A673 (cell line): ENCODE data around the gene NOD2. TPM values are rescaled to one million over a fixed set of nuclear protein-coding genes. Genes with fewer than 3 reads are reported as not detected.

Experiments used
- BruUV-seq: library from RNA; stranded (reverse); fragments of 400-500 nt; replicated peaks from 2 replicates; lab custom pipeline; 2021; lab: Mats Ljungman, UMichigan
- CTCF ChIA-PET: fragments of 300-600 bp; sonication (Branson Sonifier 250); formaldehyde crosslinking; loops from one replicate; lab custom pipeline; 2022; ENCODE audit warnings: antibody characterized with exemption; lab: Charles Lee
- POLR2A ChIA-PET: fragments of 300-600 bp; sonication (Branson Sonifier 250); formaldehyde crosslinking; loops from one replicate; lab custom pipeline; 2022; ENCODE audit warnings: antibody characterized with exemption; ENCODE audit not compliant: low non-redundant PET; lab: Charles Lee
- DNase-seq: peaks from one replicate; pipeline ENCODE4 v3.0.0-alpha.2; 2015; ENCODE audit warnings: low spot score
- H3K27ac ChIP-seq: fragments of 200-600 bp; sonication (generic); 2 replicates; pipeline ENCODE4 v1.5.1; 2016; ENCODE audit warnings: mixed run types, low read depth, mild to moderate bottlenecking, mixed read lengths, antibody characterized with exemption, low read length; ENCODE audit not compliant: poor library complexity, severe bottlenecking
- H3K27me3 ChIP-seq: fragments of 200-600 bp; sonication (generic); replicated peaks from 2 replicates; pipeline ENCODE4 v1.6.1; 2017; ENCODE audit warnings: mixed run types, low read depth, mild to moderate bottlenecking, mixed read lengths, antibody characterized with exemption, low read length; ENCODE audit not compliant: insufficient read depth, poor library complexity
- H3K36me3 ChIP-seq: fragments of 200-600 bp; sonication (generic); 2 replicates; pipeline ENCODE4 v1.6.1; 2016; ENCODE audit warnings: mixed run types, mild to moderate bottlenecking, mixed read lengths, antibody characterized with exemption, low read length; ENCODE audit not compliant: insufficient read depth, poor library complexity, severe bottlenecking
- H3K4me1 ChIP-seq: fragments of 200-600 bp; sonication (generic); 2 replicates; pipeline ENCODE4 v1.6.1; 2017; ENCODE audit warnings: mixed run types, mild to moderate bottlenecking, mixed read lengths, antibody characterized with exemption, low read length; ENCODE audit not compliant: insufficient read depth, poor library complexity, severe bottlenecking
- H3K4me3 ChIP-seq: fragments of 200-600 bp; sonication (generic); 2 replicates; pipeline ENCODE4 v1.5.1; 2016; ENCODE audit warnings: low read depth, mixed run types, mild to moderate bottlenecking, mixed read lengths, low read length; ENCODE audit not compliant: poor library complexity, severe bottlenecking
- H3K9me3 ChIP-seq: fragments of 200-600 bp; sonication (generic); 2 replicates; pipeline ENCODE4 v1.6.1; 2016; ENCODE audit warnings: mixed run types, low read depth, mild to moderate bottlenecking, mixed read lengths, antibody characterized with exemption, low read length; ENCODE audit not compliant: poor library complexity, severe bottlenecking
- EZH2 ChIP-seq: fragments of 200-600 bp; sonication (generic); IDR thresholded peaks from 2 replicates; pipeline ENCODE4 v1.6.1; 2017; ENCODE audit warnings: borderline replicate concordance, low read depth, mild to moderate bottlenecking, mixed read lengths, antibody characterized with exemption, low read length; ENCODE audit not compliant: poor library complexity, severe bottlenecking
- intact Hi-C: fragments of 100-400 bp; cut with micrococcal nuclease; formaldehyde crosslinking; loops from one replicate; pipeline ENCODE4 v1.10.0; 2022; ENCODE audit not compliant: unreplicated experiment
- total RNA-seq: library from RNA; stranded (reverse); gene quantifications from 2 replicates; pipeline ENCODE4 v1.2.3, GENCODE V29; 2021
- TF ChIP-seq, protein P1 (sequence below): fragments of 300-800, 200-600 bp; sonication (generic); conservative IDR thresholded peaks from 2 replicates; pipeline ENCODE4 v1.5.1; 2017; ENCODE audit warnings: low read depth, mild to moderate bottlenecking, antibody characterized with exemption, low read length, moderate library complexity, mixed read lengths

The NOD2 gene
- total RNA-seq, 1 experiment from 2014 or later, result not detected

DNA sequence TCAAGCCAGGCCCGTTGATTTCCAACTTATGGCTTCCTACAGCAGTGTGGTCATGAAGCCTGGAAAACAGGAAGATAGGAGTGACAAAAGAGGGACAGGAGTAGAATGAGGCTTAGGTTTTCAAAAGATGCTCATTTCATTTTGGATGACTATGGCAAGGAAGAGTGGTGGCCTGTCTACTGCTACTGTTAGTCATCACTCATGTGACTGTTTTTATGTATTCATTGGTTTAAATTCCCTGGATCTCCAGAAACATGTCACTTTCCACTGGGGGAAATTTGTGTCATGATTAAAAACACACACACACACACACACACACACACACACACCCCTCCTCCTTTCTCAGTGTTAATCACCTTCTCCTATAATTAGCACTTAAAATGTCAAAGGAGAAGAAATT lies 47.3 kb downstream of the NOD2 start:
- Histone ChIP-seq H3K4me1 (no peaks in the 10 kb centered on the region), H3K27ac (no peak overlapping the region), H3K36me3 (no peaks in the 10 kb centered on the region), H3K9me3 (no peaks in the 10 kb centered on the region), H3K4me3 (no peak overlapping the region), H3K27me3 (peaks cover 23% of the 10 kb centered on the region)
- no TSS peak for BruUV-seq
- no peak for DNase-seq
- intact Hi-C loops, result no loop called here
- no peak for TF ChIP-seq EZH2
- TF ChIP-seq, protein P1, sequence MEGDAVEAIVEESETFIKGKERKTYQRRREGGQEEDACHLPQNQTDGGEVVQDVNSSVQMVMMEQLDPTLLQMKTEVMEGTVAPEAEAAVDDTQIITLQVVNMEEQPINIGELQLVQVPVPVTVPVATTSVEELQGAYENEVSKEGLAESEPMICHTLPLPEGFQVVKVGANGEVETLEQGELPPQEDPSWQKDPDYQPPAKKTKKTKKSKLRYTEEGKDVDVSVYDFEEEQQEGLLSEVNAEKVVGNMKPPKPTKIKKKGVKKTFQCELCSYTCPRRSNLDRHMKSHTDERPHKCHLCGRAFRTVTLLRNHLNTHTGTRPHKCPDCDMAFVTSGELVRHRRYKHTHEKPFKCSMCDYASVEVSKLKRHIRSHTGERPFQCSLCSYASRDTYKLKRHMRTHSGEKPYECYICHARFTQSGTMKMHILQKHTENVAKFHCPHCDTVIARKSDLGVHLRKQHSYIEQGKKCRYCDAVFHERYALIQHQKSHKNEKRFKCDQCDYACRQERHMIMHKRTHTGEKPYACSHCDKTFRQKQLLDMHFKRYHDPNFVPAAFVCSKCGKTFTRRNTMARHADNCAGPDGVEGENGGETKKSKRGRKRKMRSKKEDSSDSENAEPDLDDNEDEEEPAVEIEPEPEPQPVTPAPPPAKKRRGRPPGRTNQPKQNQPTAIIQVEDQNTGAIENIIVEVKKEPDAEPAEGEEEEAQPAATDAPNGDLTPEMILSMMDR, result no peak
- POLR2A ChIA-PET, result no interaction called here
- CTCF ChIA-PET, result no interaction called here

DNA sequence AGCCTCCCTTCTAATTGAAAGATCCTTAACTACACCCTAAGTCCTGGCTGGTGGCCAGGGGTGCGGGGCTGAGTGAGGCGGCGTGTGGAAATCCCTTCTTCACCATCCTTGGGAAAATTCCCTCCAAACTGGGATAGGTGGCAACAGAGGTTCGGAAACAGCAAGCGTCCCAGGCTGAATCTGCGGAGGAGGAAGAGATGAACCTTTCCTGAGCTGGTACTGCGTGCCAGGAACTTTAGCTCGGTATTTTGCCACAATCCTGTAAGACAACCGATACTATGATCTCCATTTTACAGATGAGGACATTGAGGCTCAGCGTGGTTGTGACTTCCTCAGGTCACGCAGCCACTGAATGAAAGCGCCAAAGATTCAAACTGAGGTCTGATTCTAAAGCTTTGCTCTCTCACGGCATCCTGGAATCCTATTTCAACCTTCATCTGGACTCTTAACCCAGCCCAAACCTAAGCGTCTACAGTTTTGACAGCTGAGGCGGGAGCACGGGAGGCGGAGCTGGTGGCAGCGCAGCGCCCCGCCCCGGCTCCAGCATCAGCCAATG lies 47.9 kb downstream of the NOD2 start:
- Histone ChIP-seq H3K27me3 (peaks cover 19% of the 10 kb centered on the region), H3K9me3 (no peaks in the 10 kb centered on the region), H3K27ac (no peak overlapping the region), H3K36me3 (no peaks in the 10 kb centered on the region), H3K4me3 (peak overlapping the region; percentile 65), H3K4me1 (no peaks in the 10 kb centered on the region)
- ChIA-PET CTCF (no interaction called here), POLR2A (no interaction called here)
- no peak for TF ChIP-seq EZH2
- TF ChIP-seq, protein P1, result no peak
- BruUV-seq, result no TSS peak
- intact Hi-C loops, result no loop called here
- no peak for DNase-seq

DNA sequence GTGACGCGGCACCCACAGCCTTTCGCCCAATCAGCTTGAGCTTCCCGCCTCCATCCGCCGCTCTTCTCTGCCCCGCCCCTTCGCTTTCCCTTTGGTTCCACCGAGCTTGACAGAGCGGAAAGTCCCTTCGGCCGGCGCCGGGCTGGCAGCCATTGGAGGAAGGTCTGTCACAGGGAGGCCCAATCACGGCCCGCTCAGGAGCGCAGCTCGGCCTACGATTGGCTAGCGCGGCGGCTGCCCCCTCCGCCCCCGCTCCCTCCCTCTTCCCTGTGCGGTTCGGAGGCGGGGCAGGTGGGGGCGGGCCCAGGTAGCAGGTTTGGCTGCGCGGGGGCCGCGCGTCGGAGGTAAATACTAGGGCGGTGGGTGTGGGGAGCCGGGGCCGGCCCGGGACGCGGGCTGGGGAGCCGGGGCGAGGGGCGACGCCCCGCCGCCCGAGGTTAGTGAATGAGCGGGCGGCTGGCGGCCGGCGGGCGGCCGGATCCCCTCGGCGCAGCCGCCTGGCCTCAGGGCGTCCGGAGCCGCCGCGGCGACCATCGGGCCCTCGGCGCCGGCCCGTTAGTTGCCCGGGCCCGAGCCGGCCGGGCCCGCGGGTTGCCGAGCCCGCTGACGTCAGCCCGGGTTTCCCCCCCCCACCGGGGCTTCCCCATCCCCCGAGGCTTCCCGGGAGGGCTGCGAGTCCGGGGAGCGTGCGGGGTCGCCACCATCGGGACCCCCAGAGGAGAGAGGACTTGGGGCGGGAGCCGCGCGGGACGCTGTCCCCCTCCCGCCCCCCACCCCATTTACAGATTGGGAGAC lies 48.6 kb downstream of the NOD2 start, which contains the start of gene CYLD:
Gene CYLD (plus strand): TSS at position 306 of the 795 bp plus-strand sequence. CDS start 7,613 bp downstream, outside the sequence.
- Histone ChIP-seq H3K36me3 (no peaks in the 10 kb centered on the region), H3K27me3 (peaks cover 12% of the 10 kb centered on the region), H3K27ac (no peak within 1 kb of the TSS), H3K4me3 (peak within 1 kb of the TSS; percentile 65), H3K9me3 (no peaks in the 10 kb centered on the region), H3K4me1 (no peaks in the 10 kb centered on the region)
- CTCF ChIA-PET, result no interaction called here
- intact Hi-C loops, result no loop called here
- DNase-seq, result peak; percentile 100
- TF ChIP-seq EZH2, result no peak
- TF ChIP-seq, protein P1, result no peak
- no TSS peak for BruUV-seq
- POLR2A ChIA-PET, result no interaction called here
